Endothelial cell of umbilical vein (primary cell): ENCODE results near the gene OSBPL10. TPM values are rescaled to one million over a fixed set of nuclear protein-coding genes. Genes with fewer than 3 reads are reported as not detected.

Experiments used
- BruUV-seq: library from RNA; stranded (reverse); fragments of 400-500 nt; replicated peaks from 2 replicates; lab custom pipeline; 2021; lab: Mats Ljungman, UMichigan
- CTCF ChIA-PET: fragments of 300-600, 350-600 bp; sonication (Branson Sonifier 250); formaldehyde crosslinking; loops from one replicate; lab custom pipeline; 2021; ENCODE audit warnings: antibody characterized with exemption, inconsistent platforms; lab: Charles Lee
- POLR2A ChIA-PET: fragments of 300-600, 350-600 bp; sonication (Branson Sonifier 250); formaldehyde crosslinking; loops from one replicate; lab custom pipeline; 2021; ENCODE audit warnings: antibody characterized with exemption, inconsistent platforms; lab: Charles Lee
- DNase-seq: peaks from one replicate; pipeline ENCODE4 v3.0.0-alpha.2; 2011; ENCODE audit warnings: low read depth, low spot score
- FAIRE-seq: peaks from 2 replicates; lab custom pipeline; 2011; peaks lifted over from hg19 to GRCh38; lab: Jason Lieb, UNC
- H2AFZ ChIP-seq: 2 replicates; pipeline ENCODE4 v1.6.0; 2012; ENCODE audit warnings: low read depth, low read length, control low read depth, inconsistent platforms
- H3K27ac ChIP-seq: 2 replicates; pipeline ENCODE4 v1.5.1; 2011; ENCODE audit warnings: low read depth, mild to moderate bottlenecking, control low read depth, low read length, moderate library complexity; ENCODE audit not compliant: insufficient read depth
- H3K27me3 ChIP-seq, 2 experiments: 2 replicates each; pipeline versions ENCODE4 v1.6.0 to v1.6.1; 2011; ENCODE audit warnings: low read length in 2 of 2, mixed read lengths in 1 of 2; ENCODE audit not compliant: control insufficient read depth in 2 of 2, insufficient read depth in 2 of 2
- H3K36me3 ChIP-seq, 2 experiments: 2 replicates in 1 of 2; 3 replicates in 1 of 2; pipeline ENCODE4 v1.5.1; 2011; ENCODE audit warnings: low read length in 2 of 2, mild to moderate bottlenecking in 1 of 2, moderate library complexity in 1 of 2; ENCODE audit not compliant: control insufficient read depth in 2 of 2, insufficient read depth in 2 of 2; ENCODE audit errors: extremely low read depth in 1 of 2
- H3K4me1 ChIP-seq: 3 replicates; pipeline ENCODE4 v1.5.1; 2011; ENCODE audit warnings: mild to moderate bottlenecking, low read length; ENCODE audit not compliant: control insufficient read depth, insufficient read depth; ENCODE audit errors: extremely low read depth
- H3K4me2 ChIP-seq: 2 replicates; pipeline ENCODE4 v1.6.1; 2011; ENCODE audit warnings: low read length, control low read depth, mixed read lengths; ENCODE audit not compliant: insufficient read depth
- H3K4me3 ChIP-seq, 3 experiments: fragments of 200-600 bp in 1 of 3; sonication (generic), shearing (Covaris generic) in 1 of 3; replicated peaks in 1 of 3; 2 replicates each; pipeline ENCODE4 v1.5.1; 2011 to 2016; ENCODE audit warnings: control low read depth in 3 of 3, low read length in 3 of 3, mild to moderate bottlenecking in 2 of 3, inconsistent platforms in 1 of 3, low read depth in 1 of 3, moderate library complexity in 1 of 3; ENCODE audit not compliant: insufficient read depth in 1 of 3
- H3K79me2 ChIP-seq: 2 replicates; pipeline ENCODE4 v1.6.0; 2012; ENCODE audit warnings: low read length, inconsistent platforms; ENCODE audit not compliant: control insufficient read depth, insufficient read depth
- H3K9ac ChIP-seq: replicated peaks from 2 replicates; pipeline ENCODE3; 2011; ENCODE audit warnings: low read length, control low read depth; ENCODE audit not compliant: insufficient read depth; ENCODE audit errors: extremely low read depth
- H3K9me1 ChIP-seq: replicated peaks from 3 replicates; pipeline ENCODE4 v1.6.0; 2011; ENCODE audit warnings: mild to moderate bottlenecking, low read length; ENCODE audit not compliant: control insufficient read depth, insufficient read depth; ENCODE audit errors: extremely low read depth
- H3K9me3 ChIP-seq: replicated peaks from 2 replicates; pipeline ENCODE4 v1.5.1; 2012; ENCODE audit warnings: low read length, inconsistent platforms; ENCODE audit not compliant: control insufficient read depth, insufficient read depth
- H4K20me1 ChIP-seq: replicated peaks from 2 replicates; pipeline ENCODE3; 2011; ENCODE audit warnings: mild to moderate bottlenecking, low read length; ENCODE audit not compliant: control insufficient read depth, insufficient read depth; ENCODE audit errors: extremely low read depth
- CTCF ChIP-seq, 2 donors: IDR thresholded peaks; 1 replicate in 1 of 2; 2 replicates in 1 of 2; pipeline ENCODE4 v1.5.1; 2011; ENCODE audit warnings: low read length in 2 of 2, mild to moderate bottlenecking in 2 of 2, moderate library complexity in 2 of 2, control low read depth in 1 of 2, inconsistent platforms in 1 of 2, low read depth in 1 of 2; ENCODE audit not compliant: insufficient read depth in 1 of 2; ENCODE audit errors: extremely low read depth in 1 of 2
- EZH2 ChIP-seq: IDR thresholded peaks from 2 replicates; pipeline ENCODE4 v1.6.1; 2012; ENCODE audit warnings: borderline replicate concordance, low read depth, mild to moderate bottlenecking, moderate library complexity, low read length, inconsistent platforms; ENCODE audit not compliant: severe bottlenecking
- FOS ChIP-seq: IDR thresholded peaks from 2 replicates; pipeline ENCODE4 v1.6.1; 2011; ENCODE audit warnings: mild to moderate bottlenecking, low read length, moderate library complexity, borderline replicate concordance; ENCODE audit not compliant: insufficient read depth
- GATA2 ChIP-seq: IDR thresholded peaks from 2 replicates; pipeline ENCODE4 v1.7.0; 2011; ENCODE audit warnings: low read depth, mild to moderate bottlenecking, moderate library complexity, mixed read lengths, low read length; ENCODE audit not compliant: insufficient read length, insufficient read depth
- JUN ChIP-seq: IDR thresholded peaks from 2 replicates; pipeline ENCODE4 v1.6.1; 2011; ENCODE audit warnings: borderline replicate concordance, low read depth; ENCODE audit not compliant: insufficient read length, insufficient read depth
- MAX ChIP-seq: IDR thresholded peaks from 2 replicates; pipeline ENCODE4 v1.6.1; 2011; ENCODE audit not compliant: insufficient read depth, insufficient read length
- MYC ChIP-seq: IDR thresholded peaks from one replicate; pipeline ENCODE4 v1.6.1; 2011; ENCODE audit warnings: mild to moderate bottlenecking, low read depth, low read length
- POLR2A ChIP-seq: IDR thresholded peaks from 2 replicates; pipeline ENCODE4 v1.6.1; 2012; ENCODE audit warnings: low read depth, mild to moderate bottlenecking, control low read depth, low read length
- POLR2AphosphoS5 ChIP-seq: IDR thresholded peaks from 2 replicates; pipeline ENCODE4 v1.6.1; 2012; ENCODE audit warnings: low read depth, mild to moderate bottlenecking, control low read depth, low read length, moderate library complexity; ENCODE audit not compliant: insufficient read depth
- dilution Hi-C: fragments of 300-500 bp; cut with MboI; formaldehyde crosslinking; loops from one replicate; pipeline ENCODE4 v1.15.0; 2019; ENCODE audit warnings: low sequenced_read_pairs; ENCODE audit not compliant: extremely low pct_ligation_motif_present
- intact Hi-C: fragments of 100-400 bp; cut with micrococcal nuclease; formaldehyde crosslinking; loops from one replicate; pipeline ENCODE4 v1.10.0; 2022
- polyA plus RNA-seq, 4 experiments: library from polyadenylated mRNA; depleted of rRNA in 3 of 4; stranded (reverse) in 3 of 4; unstranded in 1 of 4; fragments of >200 nt; gene quantifications; 2 replicates each; pipeline versions ENCODE4 v1.2.1 to v1.2.3, GENCODE V29; 2011 to 2012; ENCODE audit warnings: missing spikeins in 1 of 4
- total RNA-seq: library from RNA; stranded (reverse); gene quantifications from 2 replicates; pipeline ENCODE4 v1.2.3, GENCODE V29; 2021

OSBPL10 gene
- total and polyA plus RNA-seq, 2 donors (not counting 3 experiments of a cell fraction or from before 2014, with no cell fraction given) = 10.8 to 47.6 TPM

- no TSS peak for BruUV-seq
- ChIA-PET CTCF (no interaction called here), POLR2A (no interaction called here)
- Histone ChIP-seq H4K20me1 (no peaks in the 10 kb centered on the region), H2AFZ (no peak overlapping the region), H3K9ac (no peak overlapping the region), H3K4me2 (no peak overlapping the region), H3K27ac (no peak overlapping the region), H3K4me3 (no peak overlapping the region), H3K4me1 (no peaks in the 10 kb centered on the region), H3K36me3 (no peaks in the 10 kb centered on the region), H3K27me3 (no peaks in the 10 kb centered on the region), H3K9me1 (no peaks in the 10 kb centered on the region), H3K9me3 (no peaks in the 10 kb centered on the region), H3K79me2 (no peaks in the 10 kb centered on the region)
- no peak for TF ChIP-seq POLR2A
- TF ChIP-seq POLR2AphosphoS5 = no peak
- no peak for TF ChIP-seq JUN
- TF ChIP-seq GATA2 = no peak
- no peak for TF ChIP-seq MYC
- no peak for TF ChIP-seq FOS
- TF ChIP-seq MAX = no peak
- no peak for TF ChIP-seq EZH2
- no peak for TF ChIP-seq CTCF (IDR thresholded peaks at IDR 0.05; ENCODE audit: extremely low read depth in 1 of 2, insufficient read depth in 1 of 2, low read depth in 1 of 2, low read length in 2 of 2)
- DNase-seq (no peak), FAIRE-seq (no peak)
- intact Hi-C loops = no loop called here
- dilution Hi-C loops = no loop called here
Measured at GRCh38 chr3:31738412-31738811, 242.7 kb downstream of the OSBPL10 start.
